Liver (tissue), 9 donors: Measurements from ENCODE around the gene DCXR. TPM values are rescaled to one million over a fixed set of nuclear protein-coding genes. Genes with fewer than 3 reads are reported as not detected.

ENCODE experiments used
- DNase-seq: peaks from one replicate; pipeline ENCODE4 v3.0.0-alpha.2; 2017; ENCODE audit warnings: low spot score
- H3K27ac ChIP-seq, 2 donors: one replicate each; pipeline ENCODE4 v1.7.0; 2013; ENCODE audit warnings: inconsistent platforms in 2 of 2, low read length in 2 of 2, control low read depth in 1 of 2, low read depth in 1 of 2, mild to moderate bottlenecking in 1 of 2
- H3K27me3 ChIP-seq, 4 donors: one replicate each; pipeline versions ENCODE4 v1.6.1 to v1.7.0; 2013; ENCODE audit warnings: low read length in 3 of 4, inconsistent platforms in 1 of 4, mild to moderate bottlenecking in 1 of 4, moderate library complexity in 1 of 4; ENCODE audit not compliant: control insufficient read depth in 4 of 4, insufficient read depth in 4 of 4
- H3K36me3 ChIP-seq, 4 donors: one replicate each; pipeline versions ENCODE4 v1.6.1 to v1.7.0; 2013; ENCODE audit warnings: low read length in 3 of 4, mild to moderate bottlenecking in 3 of 4, low read depth in 1 of 4, moderate library complexity in 1 of 4; ENCODE audit not compliant: control insufficient read depth in 4 of 4, insufficient read depth in 3 of 4
- H3K4me1 ChIP-seq, 4 donors: one replicate each; pipeline versions ENCODE4 v1.6.1 to v1.7.0; 2013; ENCODE audit warnings: low read length in 3 of 4, mild to moderate bottlenecking in 3 of 4, moderate library complexity in 1 of 4; ENCODE audit not compliant: control insufficient read depth in 4 of 4, insufficient read depth in 4 of 4
- H3K4me3 ChIP-seq, 3 donors: one replicate each; pipeline versions ENCODE4 v1.6.1 to v1.7.0; 2013; ENCODE audit warnings: low read length in 3 of 3, control low read depth in 1 of 3, low read depth in 1 of 3, mild to moderate bottlenecking in 1 of 3
- H3K9ac ChIP-seq, 2 donors: one replicate each; pipeline ENCODE4 v1.7.0; 2013; ENCODE audit warnings: low read length in 2 of 2, mild to moderate bottlenecking in 2 of 2, moderate library complexity in 2 of 2, control low read depth in 1 of 2, low read depth in 1 of 2
- H3K9me3 ChIP-seq, 4 donors: one replicate each; pipeline versions ENCODE4 v1.6.1 to v1.7.0; 2013; ENCODE audit warnings: low read length in 3 of 4; ENCODE audit not compliant: control insufficient read depth in 4 of 4
- FOXA1 ChIP-seq: IDR thresholded peaks from 2 replicates; pipeline ENCODE4 v1.6.1; 2016; ENCODE audit warnings: antibody characterized with exemption
- FOXA2 ChIP-seq: IDR thresholded peaks from 2 replicates; pipeline ENCODE4 v1.6.1; 2016; ENCODE audit warnings: antibody characterized with exemption
- GABPA ChIP-seq, 2 donors: IDR thresholded peaks in 1 of 2; conservative IDR thresholded peaks in 1 of 2; 2 replicates each; pipeline ENCODE4 v1.6.1; 2016; ENCODE audit warnings: antibody characterized with exemption in 2 of 2, mild to moderate bottlenecking in 1 of 2, moderate library complexity in 1 of 2
- HNF4A ChIP-seq, 2 donors: conservative IDR thresholded peaks; 2 replicates each; pipeline ENCODE4 v1.6.1; 2016; ENCODE audit warnings: antibody characterized with exemption in 2 of 2, mild to moderate bottlenecking in 2 of 2
- HNF4G ChIP-seq: IDR thresholded peaks from 2 replicates; pipeline ENCODE4 v1.6.1; 2016; ENCODE audit warnings: antibody characterized with exemption
- JUND ChIP-seq, 2 donors: IDR thresholded peaks; 2 replicates each; pipeline ENCODE4 v1.6.1; 2016; ENCODE audit warnings: antibody characterized with exemption in 2 of 2
- NR2F2 ChIP-seq: IDR thresholded peaks from 2 replicates; pipeline ENCODE4 v1.6.1; 2016; ENCODE audit warnings: antibody characterized with exemption
- RAD21 ChIP-seq, 2 donors: IDR thresholded peaks; 2 replicates each; pipeline ENCODE4 v1.6.1; 2016; ENCODE audit warnings: antibody characterized with exemption in 2 of 2, mild to moderate bottlenecking in 2 of 2
- RXRA ChIP-seq, 2 donors: IDR thresholded peaks; 2 replicates each; pipeline ENCODE4 v1.6.1; 2017 to 2018; ENCODE audit warnings: antibody characterized with exemption in 2 of 2, mild to moderate bottlenecking in 1 of 2
- SP1 ChIP-seq: IDR thresholded peaks from 2 replicates; pipeline ENCODE4 v1.6.1; 2018; ENCODE audit warnings: antibody characterized with exemption, mild to moderate bottlenecking
- TAF1 ChIP-seq: conservative IDR thresholded peaks from 2 replicates; pipeline ENCODE4 v1.6.1; 2016; ENCODE audit warnings: antibody characterized with exemption, mild to moderate bottlenecking
- YY1 ChIP-seq: IDR thresholded peaks from 2 replicates; pipeline ENCODE4 v1.6.1; 2016; ENCODE audit warnings: antibody characterized with exemption, mild to moderate bottlenecking
- WGBS: extraction: QIAGEN DNeasy Blood & Tissue Kit; methylation state at CpG from one replicate; pipeline ENCODE4 v1.1.7; 2013; 5-methylcytosine and 5-hydroxymethylcytosine counted together
- polyA plus RNA-seq, 2 donors: library from polyadenylated mRNA; stranded (reverse) in 1 of 2; unstranded in 1 of 2; fragments of 200-250 nt in 1 of 2; fragments of >200 nt in 1 of 2; fragmentation: Nextera tagmentation in 1 of 2; extraction: Ambion mirVana in 1 of 2; gene quantifications; one replicate each; pipeline versions ENCODE4 v1.2.1 to v1.2.3, GENCODE V29; 2013 to 2015
- total RNA-seq, 2 donors: library from RNA; depleted of rRNA; stranded (reverse); fragments of >200 nt; gene quantifications; one replicate each; pipeline ENCODE4 v1.2.3, GENCODE V29; 2014
- TF ChIP-seq, protein P1 (sequence below): IDR thresholded peaks from 2 replicates; pipeline ENCODE4 v1.6.1; 2016; ENCODE audit warnings: antibody characterized with exemption
- TF ChIP-seq, protein P2 (sequence below): IDR thresholded peaks from 2 replicates; pipeline ENCODE4 v1.6.1; 2016; ENCODE audit warnings: antibody characterized with exemption
- TF ChIP-seq, protein P3 (sequence below): IDR thresholded peaks from 2 replicates; pipeline ENCODE4 v1.6.1; 2016; ENCODE audit warnings: antibody characterized with exemption
- TF ChIP-seq, protein P4 (sequence below): fragments of 150-350 bp; IDR thresholded peaks from 2 replicates; pipeline ENCODE4 v1.5.1; 2017; ENCODE audit warnings: improper control_type of control experiment, low read depth, low read length; ENCODE audit not compliant: missing input control
- donor health status: healthy.
- donor health status: healthy.
- donor health status: healthy.
- donor health status: healthy.
- donor health status: healthy.

DCXR gene
- total and polyA plus RNA-seq, 4 donors, result 58.6 to 1,190 (median 585) TPM

DNA sequence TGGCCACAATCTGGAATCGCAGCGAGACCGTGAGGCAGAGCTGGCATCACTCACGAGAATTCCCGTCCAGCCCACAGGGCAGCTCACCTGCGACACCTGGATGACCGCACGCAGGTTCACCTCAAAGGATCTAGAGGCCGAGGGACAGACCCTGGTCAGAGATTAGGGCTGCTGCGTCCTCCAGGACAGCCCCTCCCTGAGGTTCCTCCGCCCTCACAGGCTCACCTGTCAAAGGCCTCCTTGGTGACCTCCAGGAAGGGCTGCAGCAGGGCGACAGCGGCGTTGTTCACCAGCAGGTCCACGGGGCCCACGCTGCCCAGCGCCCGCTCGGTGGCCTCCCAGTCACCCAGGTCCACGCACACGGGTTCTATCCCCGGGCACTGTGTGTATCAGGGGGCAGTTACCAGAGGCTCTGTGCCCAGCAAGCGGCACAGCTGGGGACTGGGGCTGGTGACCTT is 834 bp downstream of the DCXR start:
- no peaks in the 10 kb centered on the region for H3K27me3 ChIP-seq
- H3K4me1 ChIP-seq, result peaks cover 18 to 67% (median 44%) of the 10 kb centered on the region in 4 donors
- H3K9me3 ChIP-seq, result no peaks in the 10 kb centered on the region
- H3K9ac ChIP-seq, result peak overlapping the region; percentile 70 to 96
- H3K4me3 ChIP-seq, result peak overlapping the region; percentile 40 to 90 (median 70)
- peak overlapping the region; percentile 90 to 99 for H3K27ac ChIP-seq
- TF ChIP-seq, protein P1, sequence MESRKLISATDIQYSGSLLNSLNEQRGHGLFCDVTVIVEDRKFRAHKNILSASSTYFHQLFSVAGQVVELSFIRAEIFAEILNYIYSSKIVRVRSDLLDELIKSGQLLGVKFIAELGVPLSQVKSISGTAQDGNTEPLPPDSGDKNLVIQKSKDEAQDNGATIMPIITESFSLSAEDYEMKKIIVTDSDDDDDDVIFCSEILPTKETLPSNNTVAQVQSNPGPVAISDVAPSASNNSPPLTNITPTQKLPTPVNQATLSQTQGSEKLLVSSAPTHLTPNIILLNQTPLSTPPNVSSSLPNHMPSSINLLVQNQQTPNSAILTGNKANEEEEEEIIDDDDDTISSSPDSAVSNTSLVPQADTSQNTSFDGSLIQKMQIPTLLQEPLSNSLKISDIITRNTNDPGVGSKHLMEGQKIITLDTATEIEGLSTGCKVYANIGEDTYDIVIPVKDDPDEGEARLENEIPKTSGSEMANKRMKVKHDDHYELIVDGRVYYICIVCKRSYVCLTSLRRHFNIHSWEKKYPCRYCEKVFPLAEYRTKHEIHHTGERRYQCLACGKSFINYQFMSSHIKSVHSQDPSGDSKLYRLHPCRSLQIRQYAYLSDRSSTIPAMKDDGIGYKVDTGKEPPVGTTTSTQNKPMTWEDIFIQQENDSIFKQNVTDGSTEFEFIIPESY, result no peak
- TF ChIP-seq NR2F2, result no peak
- no peak for TF ChIP-seq FOXA1
- TF ChIP-seq HNF4G, result no peak
- TF ChIP-seq RXRA (IDR thresholded peaks at IDR 0.05), result peak in 1 of 2 donors; percentile 10
- TF ChIP-seq GABPA (IDR thresholded peaks at IDR 0.05 in 1 of 2, conservative IDR thresholded peaks at IDR 0.05 in 1 of 2), result no peak
- TF ChIP-seq, protein P2, sequence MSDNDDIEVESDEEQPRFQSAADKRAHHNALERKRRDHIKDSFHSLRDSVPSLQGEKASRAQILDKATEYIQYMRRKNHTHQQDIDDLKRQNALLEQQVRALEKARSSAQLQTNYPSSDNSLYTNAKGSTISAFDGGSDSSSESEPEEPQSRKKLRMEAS, result no peak
- no peak for TF ChIP-seq JUND (IDR thresholded peaks at IDR 0.05)
- no peak for DNase-seq
- peaks cover 0 to 5% (median 1%) of the 10 kb centered on the region in 4 donors for H3K36me3 ChIP-seq
- 13% methylated on average over 23 of the region's 23 CpGs for WGBS

DNA sequence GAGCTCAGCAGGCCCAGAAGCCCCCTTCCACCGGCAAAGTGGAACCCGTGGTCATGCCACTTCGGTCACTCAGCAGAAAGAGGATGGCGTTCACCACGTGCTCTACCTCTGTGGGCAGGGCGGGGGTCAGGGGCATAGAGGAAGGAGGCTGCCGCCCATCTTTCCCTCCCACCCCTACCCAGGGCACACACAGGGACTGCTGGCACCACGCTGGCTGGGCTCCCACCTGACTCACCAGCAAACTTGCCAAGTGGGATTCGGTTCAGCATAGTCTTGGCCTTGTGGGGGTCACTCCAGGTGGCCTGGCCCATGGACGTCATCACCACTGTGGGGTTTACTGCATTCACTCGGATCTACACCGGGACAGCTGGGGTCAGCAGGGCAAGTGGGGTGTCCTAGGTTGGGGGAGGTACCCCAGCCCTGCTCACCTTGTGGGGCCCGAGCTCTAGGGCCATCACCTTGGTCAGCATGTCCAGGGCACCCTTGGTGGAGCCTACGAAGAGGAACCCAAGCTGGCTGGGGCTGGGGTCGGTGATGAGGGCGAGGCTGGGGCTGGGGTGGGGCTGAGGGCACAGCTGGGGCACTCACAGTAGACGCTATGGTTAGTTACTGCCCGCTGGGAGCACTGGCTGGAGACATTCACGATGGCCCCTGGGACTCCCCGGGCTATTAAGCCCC is 1.4 kb downstream of the DCXR start:
- WGBS, result 38% methylated on average over 20 of the region's 20 CpGs
- no peak for DNase-seq
- Histone ChIP-seq H3K27ac (peak overlapping the region; percentile 90 to 99), H3K9ac (peak overlapping the region; percentile 70 to 96), H3K9me3 (no peaks in the 10 kb centered on the region), H3K4me3 (peak overlapping the region; percentile 40 to 90 (median 70)), H3K36me3 (peaks cover 0 to 5% (median 1%) of the 10 kb centered on the region in 4 donors), H3K27me3 (no peaks in the 10 kb centered on the region), H3K4me1 (peaks cover 18 to 64% (median 41%) of the 10 kb centered on the region in 4 donors)
- TF ChIP-seq, protein P3, sequence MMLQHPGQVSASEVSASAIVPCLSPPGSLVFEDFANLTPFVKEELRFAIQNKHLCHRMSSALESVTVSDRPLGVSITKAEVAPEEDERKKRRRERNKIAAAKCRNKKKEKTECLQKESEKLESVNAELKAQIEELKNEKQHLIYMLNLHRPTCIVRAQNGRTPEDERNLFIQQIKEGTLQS, result no peak
- TF ChIP-seq RXRA (IDR thresholded peaks at IDR 0.05), result no peak
- no peak for TF ChIP-seq FOXA2
- TF ChIP-seq, protein P4, sequence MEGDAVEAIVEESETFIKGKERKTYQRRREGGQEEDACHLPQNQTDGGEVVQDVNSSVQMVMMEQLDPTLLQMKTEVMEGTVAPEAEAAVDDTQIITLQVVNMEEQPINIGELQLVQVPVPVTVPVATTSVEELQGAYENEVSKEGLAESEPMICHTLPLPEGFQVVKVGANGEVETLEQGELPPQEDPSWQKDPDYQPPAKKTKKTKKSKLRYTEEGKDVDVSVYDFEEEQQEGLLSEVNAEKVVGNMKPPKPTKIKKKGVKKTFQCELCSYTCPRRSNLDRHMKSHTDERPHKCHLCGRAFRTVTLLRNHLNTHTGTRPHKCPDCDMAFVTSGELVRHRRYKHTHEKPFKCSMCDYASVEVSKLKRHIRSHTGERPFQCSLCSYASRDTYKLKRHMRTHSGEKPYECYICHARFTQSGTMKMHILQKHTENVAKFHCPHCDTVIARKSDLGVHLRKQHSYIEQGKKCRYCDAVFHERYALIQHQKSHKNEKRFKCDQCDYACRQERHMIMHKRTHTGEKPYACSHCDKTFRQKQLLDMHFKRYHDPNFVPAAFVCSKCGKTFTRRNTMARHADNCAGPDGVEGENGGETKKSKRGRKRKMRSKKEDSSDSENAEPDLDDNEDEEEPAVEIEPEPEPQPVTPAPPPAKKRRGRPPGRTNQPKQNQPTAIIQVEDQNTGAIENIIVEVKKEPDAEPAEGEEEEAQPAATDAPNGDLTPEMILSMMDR, result no peak
- TF ChIP-seq HNF4A (conservative IDR thresholded peaks at IDR 0.05), result no peak
- no peak for TF ChIP-seq RAD21 (IDR thresholded peaks at IDR 0.05)
- TF ChIP-seq SP1, result no peak
- TF ChIP-seq GABPA (IDR thresholded peaks at IDR 0.05 in 1 of 2, conservative IDR thresholded peaks at IDR 0.05 in 1 of 2), result no peak
- no peak for TF ChIP-seq JUND (IDR thresholded peaks at IDR 0.05)
- TF ChIP-seq, protein P1, result no peak
- no peak for TF ChIP-seq YY1
- no peak for TF ChIP-seq HNF4G
- TF ChIP-seq TAF1, result no peak
